HG02610 (cell line): ENCODE measurements around the gene SNAI1.
"Not testable (repeated sequence)": the region's sequence is repeated elsewhere in the genome, so short reads cannot be mapped to it uniquely, and the experiment has no call there.

Source experiments
- ATAC-seq: cut with Tn5 transposase; IDR thresholded peaks from one replicate; pipeline ENCODE4 v1.9.1; 2021; ENCODE audit warnings: mild to moderate bottlenecking, moderate library complexity; ENCODE audit not compliant: unreplicated experiment

Gene SNAI1

GRCh38 chr20:49982346-49983122 is at the start of gene SNAI1:
TSS of gene SNAI1 (plus strand) at chr20:49982980. CDS start at chr20:49983060, 80 bp downstream.
- peak; percentile 81 for ATAC-seq

GRCh38 chr20:49935746-49936152 is 47.0 kb upstream of the SNAI1 start:
- ATAC-seq: no peak

GRCh38 chr20:49936153-49937026 is 46.4 kb upstream of the SNAI1 start, which contains the start of gene RNF114:
TSS of gene RNF114 (plus strand) at chr20:49936397. CDS start at chr20:49936413, 16 bp downstream.
- no peak for ATAC-seq

GRCh38 chr20:49937027-49937929 is 45.5 kb upstream of the SNAI1 start:
- no peak for ATAC-seq

DNA sequence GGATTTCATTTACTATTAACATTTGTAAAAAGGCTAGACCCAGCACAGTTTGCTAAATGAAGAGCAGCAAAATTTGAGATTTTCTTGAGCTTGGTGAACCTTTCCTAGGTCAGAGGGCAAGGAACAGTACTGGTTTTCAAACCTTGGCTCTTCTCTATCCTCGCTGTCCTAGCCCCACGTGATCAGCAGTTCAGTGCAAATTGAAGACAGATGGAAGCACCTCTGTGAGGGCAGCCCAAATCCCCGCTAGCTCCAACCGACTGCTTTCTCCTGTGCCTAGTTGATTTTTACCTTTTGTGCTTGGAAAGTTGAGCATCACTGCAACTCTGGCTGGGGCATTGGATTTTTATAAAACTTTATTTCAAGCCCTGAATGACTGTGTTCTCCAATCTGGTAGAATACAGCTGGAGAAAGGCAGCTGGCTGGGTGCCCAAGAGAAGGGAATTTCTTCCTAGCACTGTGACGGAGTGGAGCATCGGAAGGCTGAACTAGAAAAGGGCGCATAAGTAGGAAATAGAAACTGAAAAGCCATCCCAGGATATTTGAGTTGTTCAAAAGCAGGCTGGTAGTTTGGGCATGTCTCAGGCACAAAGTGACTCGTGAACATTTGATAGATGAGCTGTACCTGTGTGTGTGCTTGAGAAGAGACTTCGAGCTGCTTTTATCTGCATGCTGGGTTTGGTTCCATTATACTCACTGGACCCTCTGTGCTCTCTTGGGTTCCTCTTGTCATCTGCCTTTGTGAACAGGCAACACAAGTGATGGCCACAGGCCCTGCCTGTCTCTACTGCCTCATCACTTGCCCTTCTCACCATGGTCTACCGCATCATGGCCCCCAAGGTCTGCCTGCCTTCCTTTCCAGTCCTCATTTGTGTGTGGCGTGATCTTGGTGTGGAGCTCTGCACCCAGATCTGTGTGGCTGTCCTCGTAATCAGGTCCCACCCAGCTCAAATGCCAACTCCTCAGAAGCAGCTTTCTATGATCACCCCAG is 44.3 kb upstream of the SNAI1 start:
- no peak for ATAC-seq

DNA sequence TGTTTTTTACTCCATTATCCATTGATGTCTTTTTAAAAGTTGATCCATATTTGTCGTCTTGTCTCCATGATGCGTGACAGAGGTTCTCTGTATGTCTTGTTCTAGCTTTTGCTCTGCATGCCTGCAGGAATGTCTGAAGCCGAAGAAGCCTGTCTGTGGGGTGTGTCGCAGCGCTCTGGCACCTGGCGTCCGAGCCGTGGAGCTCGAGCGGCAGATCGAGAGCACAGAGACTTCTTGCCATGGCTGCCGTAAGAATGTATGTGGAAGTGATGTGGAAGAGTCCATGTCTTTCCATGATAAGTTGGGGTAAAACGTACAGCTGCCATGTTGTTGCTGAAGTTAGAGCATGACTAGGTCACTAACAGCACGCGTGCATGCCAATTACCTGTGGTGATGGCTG is 41.3 kb upstream of the SNAI1 start:
- ATAC-seq: no peak

DNA sequence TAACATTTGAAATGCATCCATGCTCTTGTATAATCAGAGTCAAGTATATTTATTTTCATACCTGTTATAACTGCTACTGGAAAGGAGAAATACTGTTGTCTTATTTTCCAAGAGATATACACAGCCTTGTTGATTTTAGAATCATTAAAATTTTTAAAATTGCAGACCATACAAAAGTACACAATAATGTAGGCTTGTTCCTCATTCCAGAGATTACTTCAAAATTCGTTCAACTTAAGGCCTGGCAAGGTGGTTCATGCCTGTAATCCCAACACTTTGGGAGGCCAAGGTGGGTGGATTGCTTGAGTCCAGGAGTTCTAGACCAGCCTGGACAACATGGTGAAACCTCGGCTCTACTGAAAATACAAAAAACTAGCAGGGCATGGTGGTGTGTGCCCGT is 40.5 kb upstream of the SNAI1 start:
- ATAC-seq: no peak

DNA sequence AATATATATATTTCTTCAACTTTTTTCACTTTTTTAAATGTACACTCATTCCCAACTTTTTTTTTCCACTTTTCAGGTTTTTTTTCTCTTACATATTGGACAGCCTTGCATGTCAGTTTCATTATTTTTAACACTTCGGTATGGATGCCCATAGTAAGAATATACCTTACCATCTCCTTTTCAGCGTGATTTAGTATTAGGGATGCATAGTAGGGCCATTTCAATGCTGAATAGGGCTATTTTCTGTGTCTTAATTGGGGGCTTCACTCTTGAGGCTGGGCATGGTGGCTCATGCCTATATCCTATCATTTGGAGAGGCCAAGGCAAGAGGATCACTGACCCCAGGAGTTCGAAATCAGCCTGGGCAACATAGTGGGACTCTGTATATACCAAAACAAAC is 39.8 kb upstream of the SNAI1 start:
- ATAC-seq: no peak

GRCh38 chr20:49945306-49945700 is 37.5 kb upstream of the SNAI1 start:
- no peak for ATAC-seq

DNA sequence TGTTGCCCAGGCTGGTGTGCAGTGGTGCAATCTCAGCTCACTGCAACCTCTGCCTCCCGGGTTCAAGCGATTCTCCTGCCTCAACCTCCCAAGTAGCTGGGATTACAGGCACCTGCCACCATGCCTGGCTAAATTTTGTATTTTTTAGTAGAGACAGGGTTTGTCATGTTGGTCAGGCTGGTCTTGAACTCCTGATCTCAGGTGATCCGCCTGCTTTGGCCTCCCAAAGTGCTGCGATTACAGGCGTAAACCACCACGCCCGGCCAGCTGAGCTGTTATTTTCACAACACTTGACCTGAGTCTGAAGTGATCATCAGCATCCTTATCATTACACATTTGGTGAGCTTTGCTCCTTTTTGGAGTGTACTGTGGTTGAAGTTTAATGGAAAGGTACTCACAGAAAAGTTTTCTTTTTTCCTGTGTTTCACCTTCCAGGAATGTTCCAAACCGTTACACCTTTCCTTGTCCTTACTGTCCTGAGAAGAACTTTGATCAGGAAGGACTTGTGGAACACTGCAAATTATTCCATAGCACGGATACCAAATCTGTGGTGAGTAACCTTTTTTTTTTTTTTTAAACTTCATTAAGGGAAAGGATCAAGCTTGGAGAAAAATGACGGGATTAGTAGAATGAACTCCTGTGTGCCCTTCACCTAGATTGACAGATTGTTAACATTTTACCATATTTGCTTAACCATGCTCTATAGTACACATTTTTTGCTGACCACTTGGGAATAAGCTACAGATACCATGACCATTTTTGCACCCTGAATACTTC is 36.9 kb upstream of the SNAI1 start:
- ATAC-seq: no peak

- ATAC-seq: no peak
These were observed 34.6 kb upstream of the SNAI1 start for GRCh38 chr20:49948178-49948577.

GRCh38 chr20:49948809-49949507 is 33.8 kb upstream of the SNAI1 start:
- ATAC-seq: no peak

DNA sequence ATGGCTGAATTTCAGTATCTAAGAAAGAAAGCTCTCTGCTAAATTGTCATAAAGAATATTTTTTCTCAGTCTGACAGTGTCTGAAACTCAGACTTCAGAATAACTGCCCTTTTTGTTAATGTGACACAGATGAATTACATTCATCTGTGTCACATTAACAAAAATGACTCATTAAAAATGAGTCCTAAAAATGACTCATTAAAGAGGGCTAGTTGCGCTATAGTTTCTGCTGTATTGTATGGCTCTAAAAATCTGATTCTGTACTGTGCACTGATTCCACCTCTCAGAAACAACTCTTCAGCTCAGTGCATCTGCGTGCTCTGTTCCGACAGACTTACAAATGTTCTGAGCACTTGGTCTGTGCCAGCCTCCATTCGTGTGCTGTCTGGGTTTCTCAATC is 31.6 kb upstream of the SNAI1 start:
- ATAC-seq: no peak

- ATAC-seq: no peak
These were observed 27.6 kb upstream of the SNAI1 start for GRCh38 chr20:49955167-49955566.

DNA sequence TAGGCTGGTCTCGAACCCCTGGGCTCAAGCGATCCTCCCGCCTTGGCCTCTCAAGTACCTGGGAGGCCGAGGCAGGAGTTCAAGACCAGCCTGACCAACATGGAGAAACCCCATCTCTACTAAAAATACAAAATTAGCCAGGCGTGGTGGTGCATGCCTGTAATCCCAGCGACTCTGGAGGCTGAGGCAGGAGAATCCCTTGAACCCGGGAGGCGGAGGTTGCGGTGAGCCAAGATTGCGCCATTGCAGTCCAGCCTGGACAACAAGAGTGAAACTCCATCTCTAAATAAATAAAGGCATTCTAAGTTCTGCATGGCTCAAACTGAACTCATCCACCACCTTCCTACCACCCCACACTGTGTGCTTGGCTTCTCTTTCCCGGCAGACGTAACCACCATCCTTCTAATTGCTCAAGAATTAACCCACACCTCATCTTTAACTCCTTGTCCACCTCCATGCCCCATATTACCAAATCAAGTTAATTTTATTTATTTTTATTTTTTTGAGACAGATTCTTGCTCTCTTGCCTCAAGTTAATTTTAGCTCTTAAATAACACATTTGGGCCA is 26.9 kb upstream of the SNAI1 start:
- ATAC-seq: not testable (repeated sequence)

DNA sequence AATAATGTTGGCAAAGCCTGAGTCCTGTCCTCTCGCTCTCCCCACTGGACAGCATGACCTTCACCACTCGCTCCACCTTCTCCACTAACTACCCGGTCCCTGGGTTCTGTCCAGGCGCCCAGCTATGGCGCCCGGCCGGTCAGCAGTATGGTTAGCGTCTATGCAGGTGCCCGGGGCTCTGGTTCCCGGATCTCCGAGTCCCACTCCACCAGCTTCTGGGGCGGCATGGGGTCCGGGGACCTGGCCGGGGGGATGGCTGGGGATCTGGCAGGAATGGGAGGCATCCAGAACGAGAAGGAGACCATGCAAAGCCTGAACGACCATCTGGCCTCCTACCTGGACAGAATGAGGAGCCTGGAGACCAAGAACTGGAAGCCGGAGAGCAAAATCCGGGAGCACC is 26.1 kb upstream of the SNAI1 start:
- ATAC-seq: no peak

DNA sequence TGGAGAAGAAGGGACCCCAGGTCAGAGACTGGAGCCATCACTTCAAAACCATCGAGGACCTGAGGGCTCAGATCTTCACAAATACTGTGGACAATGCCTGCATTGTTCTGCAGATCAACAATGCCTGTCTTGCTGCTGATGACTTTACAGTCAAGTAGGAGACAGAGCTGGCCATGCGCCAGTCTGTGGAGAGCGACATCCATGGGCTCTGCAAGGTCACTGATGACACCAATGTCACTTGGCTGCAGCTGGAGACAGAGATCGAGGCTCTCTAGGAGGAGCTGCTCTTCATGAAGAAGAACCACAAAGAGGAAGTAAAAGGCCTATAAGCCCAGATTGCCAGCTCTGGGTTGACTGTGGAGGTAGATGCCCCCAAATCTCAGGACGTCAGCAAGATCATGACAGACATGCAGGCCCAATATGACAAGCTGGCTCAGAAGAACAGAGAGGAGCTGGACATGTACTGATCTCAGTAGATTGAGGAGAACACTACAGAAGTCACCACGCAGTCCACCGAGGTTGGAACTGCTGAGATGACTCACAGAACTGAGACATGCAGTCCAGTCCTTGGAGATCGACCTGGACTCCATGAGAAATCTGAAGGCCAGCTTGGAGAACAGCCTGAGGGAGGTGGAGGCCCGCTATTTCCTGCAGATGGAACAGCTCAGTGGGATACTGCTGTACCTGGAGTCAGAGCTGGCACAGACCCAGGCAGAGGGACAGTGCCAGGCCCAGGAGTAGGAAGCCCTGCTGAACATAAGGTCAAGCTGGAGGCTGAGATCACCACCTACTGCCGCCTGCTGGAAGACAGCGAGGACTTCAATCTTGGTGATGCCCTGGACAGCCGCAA is 25.5 kb upstream of the SNAI1 start:
- not testable (repeated sequence) for ATAC-seq
